GM12864 (cell line): Measurements from ENCODE around the gene AASDH.
A peak's percentile ranks its signal among the peaks of the same experiment; 100 is the strongest.

ENCODE experiments used
- DNase-seq: peaks from one replicate; pipeline ENCODE4 v3.0.0-alpha.2; 2011; ENCODE audit warnings: low read depth
- H3K4me3 ChIP-seq: 2 replicates; pipeline ENCODE4 v1.5.1; 2011; ENCODE audit warnings: mild to moderate bottlenecking, low read depth, low read length, control low read depth
- TF ChIP-seq, protein P1 (sequence below): IDR thresholded peaks from 2 replicates; pipeline ENCODE4 v1.5.1; 2011; ENCODE audit warnings: low read depth, mild to moderate bottlenecking, moderate library complexity, low read length, control low read depth, inconsistent platforms; ENCODE audit errors: missing control alignments

The AASDH gene

DNA sequence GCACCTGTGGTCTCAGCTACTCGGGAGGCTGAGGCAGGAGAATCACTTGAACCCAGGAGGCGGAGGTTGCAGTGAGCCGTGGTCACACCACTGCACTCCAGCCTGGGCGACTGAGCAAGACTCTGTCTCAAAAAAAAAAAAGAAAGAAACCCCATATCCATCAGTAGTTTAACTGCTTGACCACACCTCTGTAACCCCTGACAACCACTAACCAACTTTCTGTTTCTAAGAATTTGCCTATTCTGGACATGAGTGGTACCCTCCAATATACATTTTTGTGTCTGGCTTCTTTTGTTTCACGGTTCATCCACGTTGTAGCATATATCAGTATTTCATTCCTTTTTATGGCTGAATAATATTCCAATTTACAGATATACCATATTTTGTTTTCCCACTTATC, 39.0 kb upstream of the AASDH start:
- no peak overlapping the region for H3K4me3 ChIP-seq
- TF ChIP-seq, protein P1, sequence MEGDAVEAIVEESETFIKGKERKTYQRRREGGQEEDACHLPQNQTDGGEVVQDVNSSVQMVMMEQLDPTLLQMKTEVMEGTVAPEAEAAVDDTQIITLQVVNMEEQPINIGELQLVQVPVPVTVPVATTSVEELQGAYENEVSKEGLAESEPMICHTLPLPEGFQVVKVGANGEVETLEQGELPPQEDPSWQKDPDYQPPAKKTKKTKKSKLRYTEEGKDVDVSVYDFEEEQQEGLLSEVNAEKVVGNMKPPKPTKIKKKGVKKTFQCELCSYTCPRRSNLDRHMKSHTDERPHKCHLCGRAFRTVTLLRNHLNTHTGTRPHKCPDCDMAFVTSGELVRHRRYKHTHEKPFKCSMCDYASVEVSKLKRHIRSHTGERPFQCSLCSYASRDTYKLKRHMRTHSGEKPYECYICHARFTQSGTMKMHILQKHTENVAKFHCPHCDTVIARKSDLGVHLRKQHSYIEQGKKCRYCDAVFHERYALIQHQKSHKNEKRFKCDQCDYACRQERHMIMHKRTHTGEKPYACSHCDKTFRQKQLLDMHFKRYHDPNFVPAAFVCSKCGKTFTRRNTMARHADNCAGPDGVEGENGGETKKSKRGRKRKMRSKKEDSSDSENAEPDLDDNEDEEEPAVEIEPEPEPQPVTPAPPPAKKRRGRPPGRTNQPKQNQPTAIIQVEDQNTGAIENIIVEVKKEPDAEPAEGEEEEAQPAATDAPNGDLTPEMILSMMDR: no peak
- DNase-seq: peak; percentile 49

DNA sequence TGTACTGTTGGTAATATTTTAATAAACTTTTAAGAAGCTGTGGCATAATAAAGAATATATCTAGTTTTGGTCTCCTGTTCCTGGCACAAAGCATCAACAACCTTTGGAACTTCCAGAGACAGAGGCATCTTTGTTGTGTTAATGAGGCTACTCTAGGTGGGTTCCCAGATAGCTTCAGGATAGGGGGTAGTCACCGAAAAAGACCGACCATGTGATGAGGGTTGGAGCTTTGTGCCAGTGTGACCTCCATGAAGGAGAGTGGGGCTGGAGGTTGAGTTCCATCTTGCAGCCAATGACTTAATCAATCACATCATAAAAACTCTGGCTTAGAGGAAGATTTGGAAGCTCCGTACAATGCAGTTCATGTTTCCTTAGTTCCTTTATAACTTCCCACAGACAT, 38.2 kb upstream of the AASDH start:
- TF ChIP-seq, protein P1: peak; percentile 4
- H3K4me3 ChIP-seq: no peak overlapping the region
- DNase-seq: no peak

DNA sequence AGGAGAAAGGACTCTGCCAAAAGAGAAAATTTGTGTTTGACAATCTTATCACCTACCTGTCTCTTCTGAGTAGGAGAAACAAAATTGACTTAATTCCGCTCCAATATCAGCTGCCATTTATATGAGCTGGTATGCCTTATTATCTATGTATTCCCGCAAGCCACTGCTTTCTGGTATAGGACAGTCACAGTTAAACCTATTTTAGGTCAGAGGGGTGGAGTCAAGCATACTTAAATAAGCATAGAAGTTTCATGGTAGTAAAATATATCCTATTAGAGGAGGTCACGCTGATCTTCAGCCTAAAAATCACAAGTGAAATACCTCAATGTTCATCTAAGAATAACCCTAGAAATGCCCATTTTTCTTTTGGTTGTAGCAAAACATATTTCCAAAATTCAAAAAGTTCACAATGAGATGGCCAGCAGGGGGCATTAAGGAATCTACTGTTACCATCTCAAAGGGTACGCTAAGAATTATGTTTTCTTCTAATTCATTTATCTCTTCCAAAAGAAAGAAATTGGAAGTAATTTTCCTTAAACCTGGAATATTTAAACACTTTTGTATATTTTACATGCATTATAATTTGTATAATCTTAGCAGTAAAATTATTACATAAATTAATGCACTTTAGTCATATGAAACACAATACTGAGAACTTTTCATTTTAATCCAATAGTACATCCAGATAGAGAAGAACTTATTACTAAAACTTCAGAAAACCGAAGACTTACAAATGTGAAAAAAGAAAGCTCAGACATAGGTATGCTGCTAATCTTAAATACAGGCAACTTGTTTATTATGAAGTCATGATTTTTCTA, 37.6 kb upstream of the AASDH start:
- no peak for DNase-seq
- H3K4me3 ChIP-seq: no peak overlapping the region
- TF ChIP-seq, protein P1: peak; percentile 57

DNA sequence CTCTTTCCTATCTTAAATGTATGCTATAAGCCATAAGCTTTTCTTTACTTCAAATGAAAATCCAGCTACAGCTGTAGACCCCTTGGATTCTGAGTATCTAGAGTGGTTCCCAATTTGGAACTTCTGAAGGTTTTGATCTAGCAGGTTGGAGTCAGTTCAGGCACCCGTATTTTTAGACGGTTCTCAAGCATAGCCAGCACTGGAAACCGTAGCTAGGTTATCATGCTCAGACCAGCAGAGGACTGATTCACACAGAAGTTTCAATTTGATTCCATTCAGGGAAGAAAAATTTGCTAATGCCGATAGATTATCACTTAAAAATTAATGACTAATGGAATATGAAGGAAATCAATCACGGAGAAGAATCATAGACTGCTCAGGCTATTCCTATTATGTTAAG, 36.9 kb upstream of the AASDH start:
- no peak for DNase-seq
- no peak overlapping the region for H3K4me3 ChIP-seq
- TF ChIP-seq, protein P1: no peak

DNA sequence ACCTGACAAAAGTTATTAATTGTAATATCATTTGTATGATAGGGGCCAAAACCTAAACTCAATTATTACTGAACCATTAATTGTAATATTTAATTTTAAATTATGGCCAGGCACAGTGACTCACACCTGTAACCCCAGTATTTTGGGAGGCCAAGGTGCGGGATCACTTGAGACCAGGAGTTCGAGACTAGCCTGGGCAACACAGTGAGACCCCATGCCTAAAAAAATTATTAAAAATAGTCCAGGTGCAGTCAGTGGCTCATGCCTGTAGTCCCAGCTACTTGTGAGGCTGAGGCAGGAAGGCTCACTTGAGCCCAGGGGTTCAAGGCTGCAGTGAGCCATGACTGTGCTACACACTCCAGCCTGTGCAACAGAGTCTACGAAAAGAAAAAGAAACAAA, 30.1 kb upstream of the AASDH start:
- DNase-seq: no peak

DNA sequence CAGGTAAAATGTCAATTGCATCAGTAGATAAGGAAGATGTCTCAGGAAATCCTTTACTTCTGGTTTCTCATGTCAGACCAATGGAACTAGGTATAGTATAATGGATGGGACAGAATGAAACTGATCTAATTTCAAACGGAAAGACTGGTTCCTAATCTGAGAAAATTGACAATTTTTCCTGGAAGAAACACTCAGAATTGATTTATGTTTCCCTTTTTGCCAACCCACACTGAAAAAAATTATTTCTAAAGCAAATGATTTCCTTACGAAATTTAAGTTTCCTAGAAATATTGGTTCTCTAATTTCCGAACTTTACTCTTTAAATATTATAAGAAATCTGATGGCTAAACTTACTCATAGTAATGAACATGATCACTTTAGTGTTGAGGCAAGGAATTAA, 29.1 kb upstream of the AASDH start:
- TF ChIP-seq, protein P1: no peak
- H3K4me3 ChIP-seq: no peak overlapping the region
- no peak for DNase-seq

More for the DNA sequence above, 30.1 kb upstream of the AASDH start:
- H3K4me3 ChIP-seq: no peak overlapping the region
- TF ChIP-seq, protein P1: no peak
